HPDE6-E6E7 (cell line): ENCODE measurements around the gene SLBP.
"Not testable (repeated sequence)": the region's sequence is repeated elsewhere in the genome, so short reads cannot be mapped to it uniquely, and the experiment has no call there.

Source experiments
- DNase-seq: peaks from one replicate; pipeline ENCODE4 v3.0.0; 2011; ENCODE audit warnings: missing footprints; ENCODE audit errors: extremely low spot score

SLBP gene

DNA sequence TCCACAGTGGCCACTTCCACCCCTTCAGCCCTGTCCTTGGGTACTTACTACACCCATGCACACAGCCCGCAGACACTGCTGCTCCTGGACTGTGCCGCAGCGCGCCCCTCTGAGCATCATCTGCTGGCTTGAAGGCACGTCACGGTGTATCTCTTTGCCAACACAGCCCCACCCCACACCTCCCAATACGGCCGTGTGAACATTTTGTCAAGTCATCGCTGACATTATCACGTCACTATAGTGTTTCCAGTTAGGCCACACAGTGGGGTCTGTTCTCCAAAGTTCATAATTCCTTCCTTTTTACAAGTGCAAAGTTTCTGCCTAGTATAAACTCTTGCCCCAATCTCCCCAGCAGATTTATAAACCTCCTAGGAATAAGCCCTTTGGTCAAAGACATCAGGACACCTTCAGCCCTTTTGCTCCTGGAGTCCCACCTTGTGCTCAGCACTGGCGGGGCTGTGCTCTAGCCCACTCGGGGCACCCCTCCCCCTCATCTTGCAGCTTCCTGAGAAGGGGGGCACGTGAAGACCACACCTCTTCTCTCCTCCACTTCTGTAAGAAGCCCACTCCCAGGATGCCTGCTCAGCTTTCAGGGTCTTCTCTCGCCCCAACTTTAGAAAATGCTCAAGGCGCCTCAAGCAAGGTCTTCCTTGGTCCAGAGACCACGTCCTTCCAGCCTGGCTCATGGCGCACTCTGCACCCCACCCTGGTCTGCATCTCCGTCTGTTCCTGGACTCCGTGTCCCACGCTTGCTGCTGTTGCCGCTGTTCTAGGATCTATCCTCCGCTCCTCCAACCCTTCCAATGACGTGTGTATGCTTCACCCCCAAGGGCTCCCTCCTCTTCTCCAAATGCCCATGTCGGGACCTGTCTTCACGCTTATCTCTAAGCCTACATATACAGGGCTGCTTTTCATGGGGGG is 35.3 kb downstream of the SLBP start:
- DNase-seq, result no peak

- DNase-seq, result no peak
These were observed 36.3 kb downstream of the SLBP start for GRCh38 chr4:1675802-1676137.

DNA sequence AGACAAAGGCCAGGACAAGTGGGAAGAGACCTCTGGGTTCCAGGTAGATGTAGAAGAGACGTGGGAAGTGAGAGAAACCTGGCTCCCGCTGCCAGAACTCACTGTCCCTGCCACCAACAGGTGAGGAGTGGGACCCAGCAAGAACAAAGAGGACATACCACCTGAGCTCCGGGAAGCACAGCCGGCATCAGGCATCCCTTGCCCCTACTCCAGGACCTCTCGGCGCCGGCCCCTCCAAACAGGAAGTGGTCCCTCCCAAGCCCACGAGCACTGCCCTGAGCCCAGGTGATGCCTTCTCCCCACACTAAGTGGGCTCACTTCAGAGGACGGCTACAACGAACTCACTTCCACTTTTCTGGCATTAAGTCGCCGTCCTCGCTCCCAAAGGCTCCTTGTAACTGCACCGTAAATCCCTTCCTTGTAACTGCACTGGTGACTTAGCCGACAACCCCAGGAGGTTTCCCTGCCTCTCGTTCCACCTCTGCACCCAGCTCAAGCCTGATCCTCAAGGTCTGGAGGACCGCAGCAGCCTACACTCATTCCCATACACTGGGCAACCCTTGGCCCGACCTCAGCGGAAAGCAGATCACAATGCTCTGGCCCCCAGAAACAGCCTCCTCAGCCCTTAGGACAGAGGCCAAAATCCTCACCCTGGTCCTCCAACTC is 36.9 kb downstream of the SLBP start:
- no peak for DNase-seq

DNA sequence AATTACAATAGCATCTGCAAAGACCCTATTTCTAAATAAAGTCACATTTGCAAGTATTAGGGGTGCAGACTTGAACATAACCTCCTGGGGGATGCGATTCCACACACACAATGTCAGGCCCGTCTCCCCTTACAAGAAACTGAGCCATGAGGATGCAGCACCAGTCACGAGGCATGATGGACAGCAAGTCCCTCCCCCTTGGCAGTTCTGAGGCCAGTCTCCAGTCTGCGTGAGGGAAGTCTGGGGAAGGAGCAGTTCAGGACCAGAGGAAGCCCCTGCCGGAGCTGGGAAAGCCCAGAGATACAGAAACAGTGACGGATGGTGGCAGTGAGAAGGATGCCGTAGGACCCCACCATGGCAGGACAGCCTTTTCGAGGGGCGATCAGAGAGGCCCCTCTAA is 37.4 kb downstream of the SLBP start:
- DNase-seq, result no peak

- no peak for DNase-seq
These were observed 38.4 kb downstream of the SLBP start for GRCh38 chr4:1673671-1674070.

GRCh38 chr4:1671011-1671410 is 41.1 kb downstream of the SLBP start:
- DNase-seq, result not testable (repeated sequence)

- no peak for DNase-seq
These were observed 41.8 kb downstream of the SLBP start for GRCh38 chr4:1670279-1670678.

GRCh38 chr4:1669850-1670249 is 42.3 kb downstream of the SLBP start:
- no peak for DNase-seq

DNA sequence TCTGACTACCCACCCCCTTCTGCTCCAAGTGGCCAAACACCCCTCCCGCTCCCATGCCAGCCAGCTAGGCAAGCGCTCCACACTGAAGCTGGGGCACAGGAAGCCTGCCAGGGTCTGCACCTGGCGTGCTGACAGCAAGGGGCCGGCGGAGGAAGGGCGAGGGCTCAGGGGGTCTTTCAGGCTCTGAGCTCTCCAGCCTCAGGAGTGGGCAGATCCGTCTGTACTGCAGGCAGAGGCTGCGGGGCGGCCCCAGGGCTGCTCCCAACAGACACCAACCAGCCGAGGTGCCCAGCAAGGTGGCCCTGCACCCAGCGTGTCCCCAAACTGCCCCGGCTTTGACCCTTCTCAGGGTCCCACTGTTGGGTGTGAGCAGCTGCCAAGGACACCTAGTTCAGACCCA is 42.8 kb downstream of the SLBP start:
- no peak for DNase-seq

GRCh38 chr4:1668488-1668840 is 43.7 kb downstream of the SLBP start:
- DNase-seq, result no peak

DNA sequence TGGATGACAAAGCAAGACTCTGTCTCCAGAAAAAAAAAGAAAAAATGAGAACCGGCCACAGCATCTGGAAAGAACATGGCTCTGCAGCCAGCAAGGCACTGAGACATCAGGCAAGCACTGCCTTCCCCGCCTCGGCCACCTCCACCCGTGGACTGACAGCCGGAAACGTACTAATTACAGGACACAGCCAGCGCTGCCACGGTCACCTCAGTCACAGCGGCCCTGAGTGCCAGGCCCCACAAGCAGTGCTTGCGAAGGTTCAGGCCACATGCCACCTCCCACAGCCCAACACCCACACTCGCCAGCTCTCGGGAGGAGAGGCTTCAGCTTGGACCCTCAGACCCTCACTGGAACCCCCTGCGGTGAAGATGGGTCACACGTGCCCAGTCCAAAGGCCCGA is 44.8 kb downstream of the SLBP start:
- DNase-seq, result no peak

DNA sequence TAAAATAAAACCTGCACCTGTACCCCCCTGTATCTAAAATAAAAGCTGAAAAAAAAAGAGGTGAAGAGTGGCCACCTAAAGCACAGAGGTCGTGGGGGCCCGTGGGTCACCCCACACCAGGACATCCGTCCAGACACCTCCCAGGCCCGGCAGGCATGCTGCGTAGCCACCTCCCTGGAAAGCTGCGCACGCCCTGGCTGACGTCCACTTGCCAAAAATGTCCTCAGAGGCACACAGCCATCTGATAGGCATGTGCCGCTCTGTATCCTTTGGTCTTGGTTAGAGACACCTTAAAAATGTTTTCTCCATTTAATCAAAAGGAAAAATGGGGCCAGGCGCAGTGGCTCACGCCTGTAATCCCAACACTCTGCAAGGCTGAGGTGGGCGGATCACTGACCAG is 45.7 kb downstream of the SLBP start:
- no peak for DNase-seq

- DNase-seq, result no peak
These were observed 48.0 kb downstream of the SLBP start for GRCh38 chr4:1664141-1664540.

GRCh38 chr4:1663549-1663948 is 48.6 kb downstream of the SLBP start:
- no peak for DNase-seq

GRCh38 chr4:1661695-1662094 is 50.4 kb downstream of the SLBP start:
- no peak for DNase-seq

GRCh38 chr4:1660948-1661677 is 51.0 kb downstream of the SLBP start:
- no peak for DNase-seq

GRCh38 chr4:1659104-1660043 is 52.7 kb downstream of the SLBP start:
- no peak for DNase-seq

DNA sequence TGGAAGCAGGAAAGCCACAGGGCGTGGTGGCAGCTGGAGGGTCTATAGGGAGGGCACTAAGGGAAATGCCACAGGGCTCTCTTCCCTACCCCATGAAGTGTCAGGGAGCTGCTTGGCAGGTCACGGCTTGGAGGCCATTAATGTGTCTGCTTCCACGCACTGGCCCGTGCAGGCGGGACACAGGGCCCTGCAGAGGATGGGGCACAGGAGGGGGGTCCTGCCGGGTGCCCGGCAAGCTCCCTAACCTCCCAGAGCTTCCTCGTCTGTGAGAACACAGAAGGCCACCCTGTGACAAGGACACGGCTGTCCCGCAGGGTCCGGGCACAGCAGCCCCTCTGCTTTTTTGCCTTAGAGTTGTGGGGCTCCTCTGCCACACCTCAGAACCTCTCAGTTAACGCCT is 53.5 kb downstream of the SLBP start:
- no peak for DNase-seq

- no peak for DNase-seq
These were observed 54.0 kb downstream of the SLBP start for GRCh38 chr4:1658146-1658545.

GRCh38 chr4:1656986-1657385 is 55.1 kb downstream of the SLBP start:
- DNase-seq, result no peak

DNA sequence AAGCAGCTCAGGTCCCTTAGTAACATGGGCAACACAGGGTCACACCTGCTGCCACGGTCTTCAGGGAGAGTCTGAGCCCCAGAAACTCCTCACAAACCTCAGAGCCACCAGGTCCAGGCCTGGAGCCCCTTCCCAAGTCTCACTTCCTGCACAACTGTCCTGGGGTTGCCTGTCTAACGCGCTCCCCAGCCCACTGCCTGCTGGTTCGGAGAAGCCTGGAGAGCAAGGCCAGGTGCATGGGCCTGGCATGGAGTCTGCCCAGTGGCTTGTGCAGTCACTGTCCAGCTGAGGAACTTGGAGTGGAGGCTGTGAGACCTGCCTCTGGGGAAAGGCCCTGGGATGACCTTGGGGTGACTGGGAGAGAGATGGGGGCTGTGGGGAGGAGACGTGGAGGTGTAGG is 56.0 kb downstream of the SLBP start:
- no peak for DNase-seq

DNA sequence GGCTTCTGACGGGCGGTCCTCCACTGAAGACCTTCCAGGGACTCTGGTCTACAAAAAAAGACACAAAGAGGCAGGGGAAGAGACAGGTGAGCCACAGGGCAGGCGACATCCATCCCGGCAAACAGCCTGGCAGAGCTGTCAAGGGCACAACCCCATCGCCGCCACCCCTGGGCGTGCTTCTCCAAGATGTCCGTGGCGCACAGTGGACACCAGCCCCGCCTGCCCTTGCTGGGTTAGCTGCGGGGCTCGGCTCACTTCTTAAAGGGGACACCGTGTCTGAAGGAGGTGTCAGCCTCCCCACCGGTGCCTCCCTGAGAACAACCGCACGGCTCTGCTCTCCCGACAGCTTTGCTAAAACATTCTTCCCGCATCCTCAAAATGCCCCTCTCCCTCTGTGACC is 56.4 kb downstream of the SLBP start:
- no peak for DNase-seq
